ENCODE measurements around the gene PLET1.

Gene PLET1, protein sequence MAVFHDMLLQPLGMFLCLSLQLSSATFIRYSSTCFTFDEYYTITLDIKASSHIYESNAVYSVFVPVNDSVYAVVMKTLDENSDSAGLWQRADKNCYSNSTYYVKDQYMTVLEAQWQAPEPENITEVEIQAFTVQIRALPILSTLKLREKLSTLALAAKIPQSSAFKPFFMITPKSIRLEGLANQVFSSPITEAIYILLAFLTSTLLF

GRCh38 chr11:112260490-112260889 lies at the start of gene PLET1:
PLET1 (minus strand) TSS chr11:112260860; CDS start chr11:112260589, 271 bp downstream.
- no peak for DNase-seq (ENCODE audit: low read depth in 2 of 2)

- no peak for DNase-seq (ENCODE audit: low read depth in 2 of 2)
These were observed 49.8 kb upstream of the PLET1 start for GRCh38 chr11:112310419-112310818.

DNA sequence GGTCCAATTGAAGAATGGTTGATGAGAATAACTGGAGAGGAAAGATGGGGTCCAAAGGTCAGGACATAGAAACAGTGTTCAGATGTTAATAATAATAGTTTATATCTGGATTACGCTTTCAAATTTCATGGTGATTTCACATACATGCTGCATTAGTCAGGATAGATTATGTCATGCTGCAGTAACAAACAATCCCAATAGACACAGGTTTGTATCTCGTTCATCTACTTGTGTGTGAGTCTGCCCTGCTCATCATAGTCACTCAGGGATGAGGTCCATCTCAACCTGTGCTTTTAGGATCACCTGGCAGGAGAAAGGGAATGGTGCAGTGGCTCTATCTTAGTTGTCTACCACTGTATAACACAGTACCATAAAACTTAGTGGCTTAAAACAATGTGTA lies 48.0 kb upstream of the PLET1 start:
- DNase-seq (ENCODE audit: low read depth in 2 of 2), result no peak

GRCh38 chr11:112307616-112308015 lies 47.0 kb upstream of the PLET1 start:
- no peak for DNase-seq (ENCODE audit: low read depth in 2 of 2)

DNA sequence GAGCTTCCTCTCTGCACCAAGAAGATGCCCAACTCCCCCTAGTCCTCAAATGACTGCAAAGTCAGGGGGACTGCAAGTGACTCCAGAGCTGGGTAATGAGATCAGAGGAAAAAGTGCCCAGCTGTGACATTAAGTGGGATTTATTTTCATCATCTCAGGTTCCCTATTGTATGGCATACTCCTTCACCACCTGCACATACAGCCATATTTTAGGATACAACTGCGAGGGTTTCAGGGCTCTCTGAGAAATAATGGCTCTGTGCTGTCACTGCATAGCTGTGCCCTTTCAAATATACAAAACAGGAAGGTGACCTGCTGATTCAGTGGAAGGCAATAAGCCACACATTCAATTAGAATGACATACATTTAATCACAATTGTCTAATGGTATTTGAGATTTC lies 45.6 kb upstream of the PLET1 start:
- DNase-seq (ENCODE audit: low read depth in 2 of 2), result no peak

DNA sequence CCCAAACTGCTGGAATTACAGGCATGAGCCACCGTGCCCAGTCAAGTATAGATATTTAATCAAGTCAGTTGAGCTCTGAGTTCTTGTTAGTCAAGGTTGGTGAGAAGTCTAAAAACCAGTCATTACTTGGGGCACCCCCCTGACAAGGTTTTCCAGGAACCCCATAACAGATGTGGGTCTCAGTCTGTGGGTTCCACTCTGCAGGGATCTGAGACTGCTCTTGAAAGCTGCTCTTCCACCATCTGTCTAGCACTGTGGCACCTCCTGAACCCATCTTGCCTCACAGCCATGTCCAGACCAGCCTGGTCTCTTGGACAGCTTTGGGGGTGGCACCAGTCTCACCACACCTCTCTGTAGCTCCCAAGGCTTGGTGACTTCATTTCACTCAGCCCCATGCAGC lies 44.3 kb upstream of the PLET1 start:
- DNase-seq (ENCODE audit: low read depth in 2 of 2), result no peak

DNA sequence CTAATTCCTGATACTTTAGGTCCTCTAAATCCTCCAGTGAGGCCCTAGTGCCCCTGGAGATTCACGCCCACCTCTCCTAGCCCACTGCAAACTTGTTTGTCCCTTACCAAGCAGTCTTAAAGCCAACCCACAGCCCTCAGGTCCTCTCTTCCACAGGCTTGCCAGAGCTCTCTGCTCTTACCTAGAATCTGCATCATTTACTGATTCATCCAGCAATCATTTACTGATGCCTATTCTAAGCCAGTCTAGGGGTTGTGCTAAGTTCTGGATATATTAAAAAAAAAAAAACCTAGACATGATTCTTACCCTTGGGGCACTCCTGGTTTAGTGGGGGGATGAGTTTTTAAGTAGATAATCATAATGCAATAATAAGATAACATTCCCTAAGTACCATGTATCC lies 43.0 kb upstream of the PLET1 start:
- DNase-seq (ENCODE audit: low read depth in 2 of 2), result no peak

GRCh38 chr11:112302226-112302868 lies 41.7 kb upstream of the PLET1 start:
- DNase-seq (ENCODE audit: low read depth in 2 of 2), result no peak

DNA sequence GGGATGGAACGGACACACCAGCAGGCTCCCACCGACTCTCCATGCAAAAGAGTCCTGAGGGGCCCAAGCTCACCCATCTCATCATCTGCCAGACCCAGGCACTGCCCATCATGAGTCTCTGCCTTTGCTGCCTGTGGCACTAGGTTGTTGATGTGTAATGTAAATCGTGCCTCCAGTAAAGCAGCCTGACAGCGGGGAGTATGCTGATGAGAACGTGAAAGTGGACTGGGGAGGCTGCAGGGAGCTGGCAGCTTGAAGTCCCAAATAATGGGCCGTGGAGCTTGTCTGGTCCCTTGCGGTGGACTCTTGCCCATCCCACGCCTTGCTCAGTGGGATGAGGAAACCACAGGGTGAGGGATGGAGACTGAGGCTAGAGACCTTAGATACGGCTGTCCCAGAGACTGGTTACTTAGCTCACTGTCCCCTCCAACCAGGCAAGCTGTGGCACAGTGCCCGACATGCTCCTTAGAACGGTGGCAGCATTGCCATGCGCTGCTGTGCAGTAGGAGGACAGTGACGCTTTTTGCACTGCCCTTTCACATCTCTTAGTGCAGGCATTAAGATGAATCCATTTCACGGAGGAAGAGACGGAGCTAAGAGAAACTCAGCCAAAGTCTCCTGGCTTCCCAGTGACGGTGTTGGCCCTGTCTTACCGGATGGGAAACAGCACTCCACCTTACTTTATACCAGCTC lies 39.6 kb upstream of the PLET1 start:
- no peak for DNase-seq (ENCODE audit: low read depth in 2 of 2)

DNA sequence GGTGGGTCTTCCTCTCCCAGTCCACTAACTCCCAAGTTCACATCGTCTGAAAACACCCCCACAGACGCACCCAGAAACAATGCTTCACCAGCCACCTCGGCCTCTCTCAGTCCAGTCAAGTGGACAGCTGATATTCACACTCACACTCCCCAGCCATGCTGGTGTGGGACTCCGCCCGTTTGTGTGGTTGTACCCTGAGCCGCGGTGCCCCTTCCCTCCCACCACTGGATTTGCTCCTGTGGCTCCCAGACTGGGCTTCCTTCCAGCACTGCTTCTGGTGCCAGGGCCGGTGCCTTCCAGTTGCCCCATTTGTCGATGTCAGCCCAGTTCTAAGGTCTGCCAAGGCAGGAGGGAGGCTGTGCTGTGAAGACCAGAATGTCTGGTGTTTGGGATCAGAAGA lies 37.9 kb upstream of the PLET1 start:
- no peak for DNase-seq (ENCODE audit: low read depth in 2 of 2)

GRCh38 chr11:112297248-112297866 lies 36.7 kb upstream of the PLET1 start:
- DNase-seq (ENCODE audit: low read depth in 2 of 2), result no peak

- no peak for DNase-seq (ENCODE audit: low read depth in 2 of 2)
These were observed 35.4 kb upstream of the PLET1 start for GRCh38 chr11:112296044-112296443.

DNA sequence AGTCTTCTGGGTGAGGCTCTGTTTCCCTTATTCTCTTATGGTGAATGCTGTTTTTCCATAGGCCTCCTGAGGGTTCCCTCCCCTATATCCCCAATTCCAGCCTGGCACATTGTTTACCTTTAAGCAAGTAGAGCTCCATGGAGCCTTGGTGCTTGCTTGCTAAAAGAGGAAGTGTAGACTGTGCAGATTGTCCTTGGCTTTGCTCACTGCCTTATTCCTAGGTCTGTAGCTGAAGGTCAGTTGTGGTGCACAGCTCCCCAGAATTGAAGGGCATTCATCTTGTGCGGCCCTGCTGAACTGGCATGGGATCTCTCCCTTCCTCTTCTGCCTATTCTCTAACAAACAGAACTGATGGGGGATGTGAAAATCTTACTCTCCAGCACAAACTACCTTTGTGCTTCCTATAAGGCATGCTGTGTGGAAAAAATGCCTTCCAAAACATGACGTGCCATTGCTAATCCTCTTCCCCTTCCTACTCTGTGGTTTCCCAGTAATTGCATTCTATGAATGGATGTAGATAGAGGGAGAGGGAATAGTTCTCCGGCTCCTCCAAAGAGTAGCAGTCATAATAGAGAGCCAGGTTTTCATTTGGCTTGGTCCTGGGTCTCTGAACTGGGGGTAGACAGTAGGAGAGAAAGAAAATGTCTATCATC lies 34.2 kb upstream of the PLET1 start:
- DNase-seq (ENCODE audit: low read depth in 2 of 2), result no peak

DNA sequence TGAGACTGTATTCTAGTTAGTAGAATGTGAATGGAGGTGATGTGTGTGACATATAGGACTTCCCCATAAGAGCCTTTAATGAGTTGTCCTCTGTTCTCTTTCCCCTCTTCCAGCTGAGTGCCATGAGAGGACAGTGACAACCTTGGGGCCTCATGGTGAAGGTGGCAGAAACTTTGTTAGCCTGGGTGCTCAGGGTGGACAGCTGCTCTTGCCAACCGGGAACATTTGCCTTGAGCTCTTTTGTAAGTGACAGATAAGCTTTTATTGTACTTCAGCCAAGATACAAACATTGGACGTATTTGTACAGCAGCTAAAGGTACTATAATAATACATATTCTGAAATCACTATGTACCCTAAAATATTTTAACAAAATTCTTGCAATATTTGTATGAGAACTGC lies 33.0 kb upstream of the PLET1 start:
- no peak for DNase-seq (ENCODE audit: low read depth in 2 of 2)

- DNase-seq (ENCODE audit: low read depth in 2 of 2), result peak; percentile 84 to 86
These were observed 32.2 kb upstream of the PLET1 start for GRCh38 chr11:112292785-112293407.

DNA sequence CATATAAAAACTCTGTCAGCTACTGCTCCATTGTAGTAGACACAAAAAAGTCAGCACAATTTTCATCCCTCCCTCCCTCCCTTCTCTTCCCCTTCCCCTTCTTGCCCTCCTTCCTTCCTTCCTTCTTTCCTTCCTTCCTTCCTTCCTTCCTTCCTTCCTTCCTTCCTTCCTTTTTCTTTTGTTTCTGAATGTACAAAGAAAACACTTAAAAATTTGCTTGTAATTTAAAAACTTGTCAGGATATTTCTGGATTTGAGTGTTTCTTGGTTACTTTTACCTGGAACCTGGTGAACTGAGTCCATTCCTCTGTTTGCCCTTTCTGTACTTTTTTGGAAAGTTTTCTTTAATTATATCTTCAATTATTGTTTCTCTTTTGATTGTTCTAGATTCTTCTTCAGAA lies 31.5 kb upstream of the PLET1 start:
- no peak for DNase-seq (ENCODE audit: low read depth in 2 of 2)

GRCh38 chr11:112291191-112291590 lies 30.5 kb upstream of the PLET1 start:
- no peak for DNase-seq (ENCODE audit: low read depth in 2 of 2)

DNA sequence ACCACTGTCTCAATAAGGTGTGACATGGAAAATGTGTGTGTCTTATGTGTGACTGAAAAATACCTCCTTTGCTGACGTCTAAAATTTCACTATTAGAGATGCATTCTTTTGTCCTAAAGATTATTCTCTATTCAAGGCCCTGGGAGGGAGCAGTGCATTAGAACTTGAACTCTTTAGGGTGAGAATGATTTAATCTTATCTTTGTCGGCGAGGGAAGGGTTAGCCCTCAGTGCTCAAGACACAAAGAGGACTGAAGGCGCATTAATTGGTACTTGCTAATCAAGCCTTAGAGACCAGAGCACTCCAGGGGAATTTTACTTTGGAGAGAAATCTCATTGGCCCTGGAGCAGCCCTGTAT lies 29.8 kb upstream of the PLET1 start:
- DNase-seq (ENCODE audit: low read depth in 2 of 2), result no peak

DNA sequence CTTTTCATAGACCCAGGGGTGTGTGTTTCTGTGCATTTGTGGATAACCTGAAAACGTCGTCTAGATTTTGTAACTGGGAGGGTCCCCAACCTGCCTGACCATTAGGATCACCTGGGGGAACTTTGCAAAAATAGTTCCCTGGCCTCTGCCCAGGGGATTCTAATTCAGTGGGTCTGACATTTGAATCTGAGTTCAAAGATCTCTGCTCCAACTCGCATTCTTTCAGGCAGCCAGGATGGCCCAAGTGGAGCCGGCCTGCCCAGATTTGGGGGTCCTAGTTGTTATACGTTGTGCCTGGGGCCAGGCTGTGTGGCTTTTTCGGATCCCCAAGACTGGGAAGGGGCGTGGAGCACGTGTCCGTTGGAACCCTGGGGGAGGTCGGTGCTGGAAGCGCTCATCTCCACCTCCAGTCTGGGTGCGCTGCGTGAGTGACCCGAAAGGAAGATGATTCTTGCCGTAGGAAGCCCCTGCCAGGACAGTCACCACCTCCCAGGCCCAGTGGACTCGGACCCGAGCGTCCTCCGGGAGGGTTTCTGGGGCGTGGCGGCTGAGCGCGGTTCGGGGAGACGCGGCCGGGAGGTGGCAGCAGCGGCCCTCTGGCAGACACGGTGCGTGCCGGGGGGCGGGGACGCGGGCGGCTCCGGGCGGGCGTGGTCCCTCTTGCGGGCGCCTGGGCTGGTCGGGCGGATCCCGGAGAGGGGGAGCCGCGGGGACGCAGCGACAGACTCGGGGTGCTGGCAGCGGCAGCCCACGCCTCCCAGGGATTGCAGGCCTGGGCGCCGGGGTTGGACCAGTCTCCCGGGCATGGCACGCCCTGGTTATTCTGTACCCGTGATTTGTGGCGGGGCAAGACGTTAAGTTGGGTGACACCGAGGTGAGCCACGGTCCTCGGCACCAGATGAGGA lies 29.2 kb upstream of the PLET1 start:
- no peak for DNase-seq (ENCODE audit: low read depth in 2 of 2)

- DNase-seq (ENCODE audit: low read depth in 2 of 2), result no peak
These were observed 27.4 kb upstream of the PLET1 start for GRCh38 chr11:112288021-112288420.

DNA sequence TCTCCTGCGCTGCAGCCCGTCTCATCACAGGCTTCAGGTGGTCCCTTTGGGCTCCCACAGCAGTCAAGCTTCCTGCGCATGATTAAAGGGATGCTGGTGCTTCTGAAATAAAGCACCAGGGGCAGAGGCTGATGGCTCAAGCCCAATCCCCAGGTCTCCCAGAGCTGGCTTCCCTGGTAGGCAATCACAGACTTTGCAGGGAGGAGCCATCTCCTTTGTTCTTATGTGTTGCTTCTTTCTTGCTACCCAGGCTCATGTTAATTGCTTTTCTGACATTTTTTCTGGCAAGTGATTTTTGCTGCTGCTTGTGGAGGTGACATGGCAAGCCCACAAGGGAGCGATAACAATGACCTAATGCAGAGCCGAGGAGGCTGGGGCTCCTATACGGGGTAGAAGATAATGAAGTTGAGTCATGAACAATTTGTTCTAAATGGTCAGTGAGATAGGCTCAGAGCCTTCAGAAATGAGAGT lies 25.2 kb upstream of the PLET1 start:
- no peak for DNase-seq (ENCODE audit: low read depth in 2 of 2)

All from fibroblast of skin of left biceps (primary cell).